Upper lobe of right lung (tissue), 1 donor: Measurements from ENCODE around the gene CTXND1. TPM values are rescaled to one million over a fixed set of nuclear protein-coding genes. Genes with fewer than 3 reads are reported as not detected.

Source experiments
- ATAC-seq: fragments of 200-7000 bp; cut with Tn5 transposase; one replicate; pipeline ENCODE4 v1.9.1; 2020; ENCODE audit warnings: mild to moderate bottlenecking, moderate library complexity
- DNase-seq: peaks from one replicate; pipeline ENCODE4 v3.0.0-alpha.2; 2020
- H3K27ac ChIP-seq: fragments of 200-600 bp; one replicate; pipeline ENCODE4 v1.8.0; 2022
- H3K27me3 ChIP-seq: fragments of 200-600 bp; one replicate; pipeline ENCODE4 v1.8.0; 2022; ENCODE audit warnings: mild to moderate bottlenecking
- H3K36me3 ChIP-seq: fragments of 200-600 bp; one replicate; pipeline ENCODE4 v1.8.0; 2022
- H3K4me1 ChIP-seq: fragments of 200-600 bp; one replicate; pipeline ENCODE4 v1.8.0; 2022
- H3K4me3 ChIP-seq: fragments of 200-600 bp; one replicate; pipeline ENCODE4 v1.8.0; 2022; ENCODE audit warnings: mild to moderate bottlenecking
- H3K9me3 ChIP-seq: fragments of 200-600 bp; one replicate; pipeline ENCODE4 v1.8.0; 2022
- CTCF ChIP-seq: fragments of 200-600 bp; IDR thresholded peaks from one replicate; pipeline ENCODE4 v1.8.0; 2022; ENCODE audit warnings: antibody characterized with exemption
- intact Hi-C: fragments of 100-400 bp; cut with DNase I; formaldehyde crosslinking; loops from one replicate; pipeline ENCODE4 v1.11.0; 2022
- total RNA-seq: library from RNA; stranded (reverse); fragmentation: NEBNext Ultra II Directional; extraction: Animal tissue kit (Norgen Biotek cat#: 25700); gene quantifications from one replicate; pipeline ENCODE4 v1.2.1, GENCODE V29; 2021
- donor health status: DM: no; HTN: yes; CAD: no; lungs with severe emphysema.

The CTXND1 gene
- total RNA-seq, 1 donor from 2014 or later: 1.9 TPM

GRCh38 chr15:80173022-80173759, 78.8 kb downstream of the CTXND1 start:
- peaks cover 22% of the 10 kb centered on the region for H3K36me3 ChIP-seq
- TF ChIP-seq CTCF: peak; percentile 75
- H3K27me3 ChIP-seq: no peaks in the 10 kb centered on the region
- no peak overlapping the region for H3K4me3 ChIP-seq
- H3K9me3 ChIP-seq: no peaks in the 10 kb centered on the region
- peak; percentile 89 for ATAC-seq
- peak; percentile 87 for DNase-seq
- H3K27ac ChIP-seq: no peak overlapping the region
- H3K4me1 ChIP-seq: no peaks in the 10 kb centered on the region
- intact Hi-C loops: no loop called here

GRCh38 chr15:80172401-80172800, 79.6 kb downstream of the CTXND1 start:
- no peak for DNase-seq
- ATAC-seq: no peak
- intact Hi-C loops: no loop called here
- H3K27ac ChIP-seq: no peak overlapping the region
- H3K36me3 ChIP-seq: peaks cover 17% of the 10 kb centered on the region
- no peaks in the 10 kb centered on the region for H3K9me3 ChIP-seq
- no peaks in the 10 kb centered on the region for H3K4me1 ChIP-seq
- H3K4me3 ChIP-seq: no peak overlapping the region
- no peaks in the 10 kb centered on the region for H3K27me3 ChIP-seq
- no peak for TF ChIP-seq CTCF

- DNase-seq: no peak
- no peak for TF ChIP-seq CTCF
- no peak for ATAC-seq
- no peak overlapping the region for H3K4me3 ChIP-seq
- no peak overlapping the region for H3K27ac ChIP-seq
- no peaks in the 10 kb centered on the region for H3K9me3 ChIP-seq
- intact Hi-C loops: no loop called here
- peaks cover 14% of the 10 kb centered on the region for H3K36me3 ChIP-seq
- H3K27me3 ChIP-seq: no peaks in the 10 kb centered on the region
- H3K4me1 ChIP-seq: no peaks in the 10 kb centered on the region
Observed at GRCh38 chr15:80171787-80172186, 80.2 kb downstream of the CTXND1 start.

- intact Hi-C loops: no loop called here
- ATAC-seq: no peak
- peaks cover 14% of the 10 kb centered on the region for H3K36me3 ChIP-seq
Observed at GRCh38 chr15:80170596-80170995, 81.4 kb downstream of the CTXND1 start.

GRCh38 chr15:80169768-80170357, 82.2 kb downstream of the CTXND1 start:
- TF ChIP-seq CTCF: no peak
- Histone ChIP-seq H3K36me3 (peaks cover 8% of the 10 kb centered on the region), H3K4me1 (no peaks in the 10 kb centered on the region), H3K4me3 (no peak overlapping the region), H3K27ac (no peak overlapping the region), H3K27me3 (no peaks in the 10 kb centered on the region), H3K9me3 (no peaks in the 10 kb centered on the region)
- intact Hi-C loops: no loop called here
- DNase-seq (no peak), ATAC-seq (no peak)

More at GRCh38 chr15:80170596-80170995, 81.4 kb downstream of the CTXND1 start:
- Histone ChIP-seq H3K27me3 (no peaks in the 10 kb centered on the region), H3K4me1 (no peaks in the 10 kb centered on the region), H3K27ac (no peak overlapping the region), H3K9me3 (no peaks in the 10 kb centered on the region), H3K4me3 (no peak overlapping the region)
- DNase-seq: no peak
- no peak for TF ChIP-seq CTCF
